Neural cell (in vitro differentiated cells): ENCODE data around the gene MREG.

Experiments
- EZH2 ChIP-seq: fragments of 200-600, 300-800 bp; shearing (Covaris generic), sonication (generic); IDR thresholded peaks from 2 replicates; pipeline ENCODE4 v1.6.1; 2014; ENCODE audit warnings: antibody characterized with exemption, low read length, borderline replicate concordance, mild to moderate bottlenecking; ENCODE audit not compliant: insufficient read depth, poor library complexity, severe bottlenecking
- POLR2AphosphoS5 ChIP-seq: IDR thresholded peaks from 2 replicates; pipeline ENCODE4 v1.6.1; 2012
- RAD21 ChIP-seq: fragments of 450-650 bp; conservative IDR thresholded peaks from 2 replicates; pipeline ENCODE4 v1.6.1; 2014; ENCODE audit warnings: antibody characterized with exemption, mild to moderate bottlenecking, moderate library complexity
- TF ChIP-seq, protein P1 (sequence below): fragments of 450-650 bp; IDR thresholded peaks from 2 replicates; pipeline ENCODE4 v1.5.1; 2014; ENCODE audit warnings: antibody characterized with exemption, mild to moderate bottlenecking, moderate library complexity; ENCODE audit not compliant: poor library complexity, severe bottlenecking
- TF ChIP-seq, protein P2 (sequence below): IDR thresholded peaks from 2 replicates; pipeline ENCODE4 v1.6.1; 2012; ENCODE audit warnings: borderline replicate concordance

DNA sequence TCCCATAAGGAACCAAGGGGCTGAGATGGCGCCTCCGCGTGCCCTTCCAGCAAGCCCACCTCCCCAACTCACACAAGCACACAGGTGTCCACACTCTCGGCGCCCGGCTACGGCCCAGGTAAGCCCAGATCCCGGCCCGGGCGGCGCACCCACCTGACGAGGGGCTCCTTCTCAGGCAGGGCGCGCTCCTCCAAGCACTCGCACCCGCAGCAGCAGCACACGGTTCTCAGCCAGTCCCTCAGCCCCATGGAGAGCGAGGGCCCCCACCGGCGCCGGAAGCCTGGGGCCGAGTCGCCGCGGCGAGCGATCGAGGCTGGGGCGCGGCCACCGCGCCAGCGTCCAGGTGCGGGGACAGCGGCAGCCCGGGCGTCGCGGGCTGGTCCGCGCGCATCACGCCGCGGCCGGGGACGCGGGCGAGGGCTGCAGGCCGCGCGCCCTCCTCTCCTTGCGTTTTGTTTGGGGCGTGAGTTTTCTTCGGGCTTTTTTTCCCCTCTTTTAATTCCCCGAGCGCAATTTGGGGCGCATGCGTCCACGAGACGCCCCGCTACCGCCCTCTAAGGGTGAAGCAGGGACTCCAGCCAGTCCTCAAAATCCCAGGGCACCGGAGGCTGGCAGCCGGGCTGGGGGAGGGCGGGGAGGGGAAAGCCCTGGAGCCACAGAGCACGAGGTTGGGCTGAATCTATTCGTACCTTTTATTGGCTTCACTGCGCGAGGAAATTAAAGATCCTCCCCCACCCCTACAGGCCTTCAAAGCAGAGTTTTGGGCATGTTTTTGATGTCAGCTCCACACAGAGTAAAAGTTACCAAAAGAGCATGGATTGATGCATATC, at the start of gene MREG:
- TF ChIP-seq RAD21 (no peak), EZH2 (no peak), POLR2AphosphoS5 (no peak)
- TF ChIP-seq, protein P1, sequence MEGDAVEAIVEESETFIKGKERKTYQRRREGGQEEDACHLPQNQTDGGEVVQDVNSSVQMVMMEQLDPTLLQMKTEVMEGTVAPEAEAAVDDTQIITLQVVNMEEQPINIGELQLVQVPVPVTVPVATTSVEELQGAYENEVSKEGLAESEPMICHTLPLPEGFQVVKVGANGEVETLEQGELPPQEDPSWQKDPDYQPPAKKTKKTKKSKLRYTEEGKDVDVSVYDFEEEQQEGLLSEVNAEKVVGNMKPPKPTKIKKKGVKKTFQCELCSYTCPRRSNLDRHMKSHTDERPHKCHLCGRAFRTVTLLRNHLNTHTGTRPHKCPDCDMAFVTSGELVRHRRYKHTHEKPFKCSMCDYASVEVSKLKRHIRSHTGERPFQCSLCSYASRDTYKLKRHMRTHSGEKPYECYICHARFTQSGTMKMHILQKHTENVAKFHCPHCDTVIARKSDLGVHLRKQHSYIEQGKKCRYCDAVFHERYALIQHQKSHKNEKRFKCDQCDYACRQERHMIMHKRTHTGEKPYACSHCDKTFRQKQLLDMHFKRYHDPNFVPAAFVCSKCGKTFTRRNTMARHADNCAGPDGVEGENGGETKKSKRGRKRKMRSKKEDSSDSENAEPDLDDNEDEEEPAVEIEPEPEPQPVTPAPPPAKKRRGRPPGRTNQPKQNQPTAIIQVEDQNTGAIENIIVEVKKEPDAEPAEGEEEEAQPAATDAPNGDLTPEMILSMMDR = peak; percentile 71
- TF ChIP-seq, protein P2, sequence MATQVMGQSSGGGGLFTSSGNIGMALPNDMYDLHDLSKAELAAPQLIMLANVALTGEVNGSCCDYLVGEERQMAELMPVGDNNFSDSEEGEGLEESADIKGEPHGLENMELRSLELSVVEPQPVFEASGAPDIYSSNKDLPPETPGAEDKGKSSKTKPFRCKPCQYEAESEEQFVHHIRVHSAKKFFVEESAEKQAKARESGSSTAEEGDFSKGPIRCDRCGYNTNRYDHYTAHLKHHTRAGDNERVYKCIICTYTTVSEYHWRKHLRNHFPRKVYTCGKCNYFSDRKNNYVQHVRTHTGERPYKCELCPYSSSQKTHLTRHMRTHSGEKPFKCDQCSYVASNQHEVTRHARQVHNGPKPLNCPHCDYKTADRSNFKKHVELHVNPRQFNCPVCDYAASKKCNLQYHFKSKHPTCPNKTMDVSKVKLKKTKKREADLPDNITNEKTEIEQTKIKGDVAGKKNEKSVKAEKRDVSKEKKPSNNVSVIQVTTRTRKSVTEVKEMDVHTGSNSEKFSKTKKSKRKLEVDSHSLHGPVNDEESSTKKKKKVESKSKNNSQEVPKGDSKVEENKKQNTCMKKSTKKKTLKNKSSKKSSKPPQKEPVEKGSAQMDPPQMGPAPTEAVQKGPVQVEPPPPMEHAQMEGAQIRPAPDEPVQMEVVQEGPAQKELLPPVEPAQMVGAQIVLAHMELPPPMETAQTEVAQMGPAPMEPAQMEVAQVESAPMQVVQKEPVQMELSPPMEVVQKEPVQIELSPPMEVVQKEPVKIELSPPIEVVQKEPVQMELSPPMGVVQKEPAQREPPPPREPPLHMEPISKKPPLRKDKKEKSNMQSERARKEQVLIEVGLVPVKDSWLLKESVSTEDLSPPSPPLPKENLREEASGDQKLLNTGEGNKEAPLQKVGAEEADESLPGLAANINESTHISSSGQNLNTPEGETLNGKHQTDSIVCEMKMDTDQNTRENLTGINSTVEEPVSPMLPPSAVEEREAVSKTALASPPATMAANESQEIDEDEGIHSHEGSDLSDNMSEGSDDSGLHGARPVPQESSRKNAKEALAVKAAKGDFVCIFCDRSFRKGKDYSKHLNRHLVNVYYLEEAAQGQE = no peak
